PC-9 (cell line): ENCODE data around the gene PCP4. TPM values are rescaled to one million over a fixed set of nuclear protein-coding genes. Genes with fewer than 3 reads are reported as not detected.

ENCODE experiments used
- BruUV-seq: library from RNA; stranded (reverse); fragments of 400-500 nt; replicated peaks from 2 replicates; lab custom pipeline; 2021; lab: Mats Ljungman, UMichigan
- CTCF ChIA-PET: fragments of 300-600 bp; sonication (Branson Sonifier 250); formaldehyde crosslinking; loops from one replicate; lab custom pipeline; 2022; ENCODE audit warnings: antibody characterized with exemption; lab: Charles Lee
- POLR2A ChIA-PET: fragments of 300-600 bp; sonication (Branson Sonifier 250); formaldehyde crosslinking; loops from one replicate; lab custom pipeline; 2022; ENCODE audit warnings: antibody characterized with exemption; ENCODE audit not compliant: unreplicated experiment; lab: Charles Lee
- DNase-seq, 2 experiments: peaks; one replicate each; pipeline versions ENCODE4 v3.0.0 to v3.0.0-alpha.2; 2015 to 2022; ENCODE audit warnings: mixed read lengths in 1 of 2
- H2AFZ ChIP-seq: fragments of 200-600 bp; sonication (generic); 2 replicates; pipeline ENCODE4 v1.8.1; 2017; ENCODE audit warnings: antibody characterized with exemption
- H3F3A ChIP-seq: fragments of 200-600 bp; sonication (generic); 2 replicates; pipeline ENCODE4 v1.8.1; 2017; ENCODE audit warnings: antibody characterized with exemption, mild to moderate bottlenecking, low read depth; ENCODE audit not compliant: insufficient read depth
- H3K27ac ChIP-seq: fragments of 200-600 bp; sonication (generic); 2 replicates; pipeline ENCODE4 v1.6.1; 2016; ENCODE audit warnings: mixed run types
- H3K27me3 ChIP-seq: fragments of 200-600 bp; sonication (generic); 2 replicates; pipeline ENCODE4 v1.6.1; 2016; ENCODE audit warnings: low read depth, mixed run types; ENCODE audit not compliant: insufficient read depth
- H3K36me3 ChIP-seq: fragments of 200-600 bp; sonication (generic); 2 replicates; pipeline ENCODE4 v1.6.1; 2016; ENCODE audit warnings: low read depth, mixed run types
- H3K4me1 ChIP-seq: fragments of 200-600 bp; sonication (generic); replicated peaks from 2 replicates; pipeline ENCODE4 v1.6.1; 2016; ENCODE audit warnings: mixed run types; ENCODE audit not compliant: insufficient read depth
- H3K4me2 ChIP-seq: fragments of 200-600 bp; sonication (generic); 2 replicates; pipeline ENCODE4 v1.6.1; 2017; ENCODE audit warnings: mixed run types
- H3K4me3 ChIP-seq: fragments of 200-600 bp; sonication (generic); 2 replicates; pipeline ENCODE4 v1.6.1; 2016; ENCODE audit warnings: mixed run types
- H3K79me2 ChIP-seq: fragments of 200-600 bp; sonication (generic); 2 replicates; pipeline ENCODE4 v1.6.1; 2017; ENCODE audit warnings: low read depth, mixed run types
- H3K9me2 ChIP-seq: fragments of 200-600 bp; sonication (generic); 2 replicates; pipeline ENCODE4 v1.8.1; 2017; ENCODE audit warnings: mild to moderate bottlenecking; ENCODE audit not compliant: insufficient read depth
- H3K9me3 ChIP-seq: fragments of 200-600 bp; sonication (generic); 2 replicates; pipeline ENCODE4 v1.8.1; 2016; ENCODE audit warnings: low read depth; ENCODE audit not compliant: insufficient read depth
- H4K20me1 ChIP-seq: fragments of 200-600 bp; sonication (generic); 2 replicates; pipeline ENCODE4 v1.8.1; 2017; ENCODE audit not compliant: insufficient read depth
- EZH2 ChIP-seq: fragments of 200-600 bp; sonication (generic); IDR thresholded peaks from 2 replicates; pipeline ENCODE4 v1.8.0; 2017; ENCODE audit warnings: antibody characterized with exemption, low read depth
- intact Hi-C: fragments of 100-400 bp; cut with micrococcal nuclease; formaldehyde crosslinking; loops from one replicate; pipeline ENCODE4 v1.10.0; 2022; ENCODE audit not compliant: unreplicated experiment
- total RNA-seq: library from RNA; stranded (reverse); gene quantifications from 2 replicates; pipeline ENCODE4 v1.2.3, GENCODE V29; 2021
- TF ChIP-seq, protein P1 (sequence below): fragments of 200-600 bp; sonication (generic); conservative IDR thresholded peaks from 2 replicates; pipeline ENCODE4 v1.6.1; 2017; ENCODE audit warnings: mixed run types, antibody characterized with exemption, mild to moderate bottlenecking, moderate library complexity

Gene PCP4
- total RNA-seq, 1 experiment from 2014 or later = not detected

DNA sequence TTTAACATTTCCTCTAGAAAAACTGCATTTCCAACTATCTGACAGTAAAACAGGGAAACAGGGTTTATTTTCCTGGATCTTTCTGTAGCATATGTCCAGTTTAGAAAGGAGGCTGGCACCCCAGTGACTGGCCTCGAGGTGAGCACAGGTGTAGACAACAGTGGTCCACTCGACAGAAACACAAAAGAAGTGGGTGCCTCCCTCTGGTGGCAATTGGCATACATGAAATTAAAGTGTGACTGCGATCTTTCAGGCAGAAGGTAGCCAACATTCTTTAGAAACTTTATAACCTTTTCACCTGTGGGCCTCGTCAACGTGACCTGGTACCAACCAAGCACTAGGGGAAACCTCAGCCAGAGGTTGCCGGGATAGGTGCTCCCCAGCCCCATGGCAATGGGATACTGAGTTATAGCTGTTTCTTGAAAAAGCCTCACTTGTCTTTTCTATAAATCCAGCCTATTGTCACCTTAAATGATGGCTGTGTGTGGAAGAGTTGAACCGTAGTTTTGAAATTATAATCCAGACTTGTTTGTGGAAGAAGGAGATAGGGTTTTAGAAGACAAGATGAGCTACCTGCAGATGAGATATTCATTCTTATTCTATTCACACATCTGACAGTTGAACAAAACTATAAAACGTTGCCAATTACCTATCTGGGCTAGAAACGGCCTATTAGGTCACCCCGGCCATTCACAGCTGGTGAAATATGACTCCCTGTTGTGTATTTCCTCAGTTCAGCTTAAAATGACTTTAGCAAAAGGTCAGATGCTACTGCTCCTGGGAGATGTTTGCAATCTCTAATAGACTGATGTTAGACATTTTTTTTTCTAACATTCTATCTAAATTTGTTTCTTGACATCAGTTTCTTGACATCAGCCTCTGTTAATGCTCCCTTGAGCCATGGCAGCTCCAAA lies 44.3 kb downstream of the PCP4 start:
- no peaks in the 10 kb centered on the region for H3K9me2 ChIP-seq
- no peaks in the 10 kb centered on the region for H3K36me3 ChIP-seq
- no TSS peak for BruUV-seq
- no peaks in the 10 kb centered on the region for H3K4me1 ChIP-seq
- H3K27me3 ChIP-seq = peaks cover 37% of the 10 kb centered on the region; the same call in 1 of the 2 replicates
- ChIA-PET CTCF (no interaction called here), POLR2A (no interaction called here)
- H3F3A ChIP-seq = no peaks in the 10 kb centered on the region
- H2AFZ ChIP-seq = no peak overlapping the region
- intact Hi-C loops = no loop called here
- no peak for TF ChIP-seq EZH2
- TF ChIP-seq, protein P1, sequence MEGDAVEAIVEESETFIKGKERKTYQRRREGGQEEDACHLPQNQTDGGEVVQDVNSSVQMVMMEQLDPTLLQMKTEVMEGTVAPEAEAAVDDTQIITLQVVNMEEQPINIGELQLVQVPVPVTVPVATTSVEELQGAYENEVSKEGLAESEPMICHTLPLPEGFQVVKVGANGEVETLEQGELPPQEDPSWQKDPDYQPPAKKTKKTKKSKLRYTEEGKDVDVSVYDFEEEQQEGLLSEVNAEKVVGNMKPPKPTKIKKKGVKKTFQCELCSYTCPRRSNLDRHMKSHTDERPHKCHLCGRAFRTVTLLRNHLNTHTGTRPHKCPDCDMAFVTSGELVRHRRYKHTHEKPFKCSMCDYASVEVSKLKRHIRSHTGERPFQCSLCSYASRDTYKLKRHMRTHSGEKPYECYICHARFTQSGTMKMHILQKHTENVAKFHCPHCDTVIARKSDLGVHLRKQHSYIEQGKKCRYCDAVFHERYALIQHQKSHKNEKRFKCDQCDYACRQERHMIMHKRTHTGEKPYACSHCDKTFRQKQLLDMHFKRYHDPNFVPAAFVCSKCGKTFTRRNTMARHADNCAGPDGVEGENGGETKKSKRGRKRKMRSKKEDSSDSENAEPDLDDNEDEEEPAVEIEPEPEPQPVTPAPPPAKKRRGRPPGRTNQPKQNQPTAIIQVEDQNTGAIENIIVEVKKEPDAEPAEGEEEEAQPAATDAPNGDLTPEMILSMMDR = no peak; the same call in 1 of the 2 replicates
- no peaks in the 10 kb centered on the region for H3K79me2 ChIP-seq
- H3K27ac ChIP-seq = no peak overlapping the region
- H3K4me3 ChIP-seq = no peak overlapping the region
- H3K4me2 ChIP-seq = no peak overlapping the region
- no peaks in the 10 kb centered on the region for H3K9me3 ChIP-seq
- no peak for DNase-seq
- no peaks in the 10 kb centered on the region for H4K20me1 ChIP-seq

DNA sequence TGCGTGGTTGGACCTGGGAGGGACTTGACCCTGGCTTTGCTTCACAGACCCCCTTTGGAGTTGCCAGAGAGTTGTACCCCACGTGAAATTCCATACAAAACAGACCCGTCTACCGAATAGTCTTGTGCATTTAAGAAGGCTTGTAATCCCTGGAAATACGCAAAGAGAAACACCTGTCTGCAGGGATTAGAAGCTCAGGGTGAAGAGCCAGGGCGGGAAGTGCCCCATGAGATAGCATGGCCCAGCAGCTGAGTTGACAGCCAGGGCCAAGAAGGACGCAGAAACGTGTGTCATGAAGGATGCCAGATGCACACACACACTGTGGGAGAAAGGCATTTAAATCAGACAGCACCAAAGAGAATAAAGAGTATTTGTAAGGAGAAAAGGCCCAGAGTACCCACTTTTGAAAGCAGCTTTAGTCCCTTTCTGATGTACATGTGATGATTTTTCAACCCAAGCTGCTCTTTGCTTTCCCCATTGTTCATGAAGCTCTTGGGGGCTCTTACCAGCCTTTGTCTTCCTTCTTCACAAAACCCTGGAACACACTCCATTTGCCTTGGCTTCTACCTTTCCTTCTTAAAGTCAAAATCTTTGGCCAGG lies 46.6 kb downstream of the PCP4 start:
- Histone ChIP-seq H3K4me2 (no peak overlapping the region), H2AFZ (no peak overlapping the region), H3K27me3 (peaks cover 20% of the 10 kb centered on the region; the same call in 1 of the 2 replicates), H3K79me2 (no peaks in the 10 kb centered on the region), H3K36me3 (no peaks in the 10 kb centered on the region), H3K9me3 (no peaks in the 10 kb centered on the region), H3K9me2 (no peaks in the 10 kb centered on the region), H3F3A (no peaks in the 10 kb centered on the region), H4K20me1 (no peaks in the 10 kb centered on the region), H3K4me3 (no peak overlapping the region), H3K27ac (no peak overlapping the region), H3K4me1 (no peaks in the 10 kb centered on the region)
- no peak for TF ChIP-seq EZH2
- TF ChIP-seq, protein P1 = no peak
- CTCF ChIA-PET = no interaction called here
- no TSS peak for BruUV-seq
- POLR2A ChIA-PET = no interaction called here
- DNase-seq = no peak
- intact Hi-C loops = no loop called here

DNA sequence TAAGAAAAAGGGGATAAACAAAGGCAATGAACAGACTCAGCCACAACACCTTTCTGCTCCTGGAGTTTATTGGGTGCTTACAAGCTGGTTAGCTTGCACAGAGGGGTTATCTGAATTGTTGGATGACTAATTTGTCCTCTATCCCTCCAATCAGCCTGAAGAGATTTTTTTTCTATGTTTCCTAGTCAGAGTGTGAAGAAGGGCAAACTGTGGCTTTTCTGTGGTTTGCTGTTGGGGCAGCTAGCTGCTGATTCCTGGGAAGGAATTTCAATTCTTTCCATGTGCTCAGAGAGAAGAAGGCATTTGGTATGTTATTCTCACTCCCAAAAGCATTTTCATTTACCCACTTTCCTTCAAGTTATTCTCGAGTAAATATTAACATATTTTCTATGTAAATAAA lies 48.6 kb downstream of the PCP4 start:
- POLR2A ChIA-PET = no interaction called here
- H3K27ac ChIP-seq = no peak overlapping the region
- intact Hi-C loops = no loop called here
- CTCF ChIA-PET = no interaction called here
- TF ChIP-seq, protein P1 = no peak
- TF ChIP-seq EZH2 = no peak
- H3K9me2 ChIP-seq = no peaks in the 10 kb centered on the region
- H3K9me3 ChIP-seq = no peaks in the 10 kb centered on the region
- H2AFZ ChIP-seq = no peak overlapping the region
- no TSS peak for BruUV-seq
- no peak overlapping the region for H3K4me2 ChIP-seq
- no peaks in the 10 kb centered on the region for H3K79me2 ChIP-seq
- DNase-seq = no peak
- no peak overlapping the region for H3K4me3 ChIP-seq
- no peaks in the 10 kb centered on the region for H3K4me1 ChIP-seq
- H3K36me3 ChIP-seq = no peaks in the 10 kb centered on the region
- peaks cover under 1% of the 10 kb centered on the region; the same call in 1 of the 2 replicates for H3K27me3 ChIP-seq
- no peaks in the 10 kb centered on the region for H3F3A ChIP-seq
- no peaks in the 10 kb centered on the region for H4K20me1 ChIP-seq
